GM19397 (cell line): Measurements from ENCODE around the gene METTL23.

Experiments used
- ATAC-seq: cut with Tn5 transposase; IDR thresholded peaks from one replicate; pipeline ENCODE4 v1.9.1; 2021; ENCODE audit warnings: mild to moderate bottlenecking, moderate library complexity; ENCODE audit not compliant: unreplicated experiment

The METTL23 gene

GRCh38 chr17:76755285-76755684 lies 28.6 kb downstream of the METTL23 start:
- no peak for ATAC-seq

GRCh38 chr17:76757256-76757655 lies 30.6 kb downstream of the METTL23 start:
- ATAC-seq: no peak

GRCh38 chr17:76758570-76758969 lies 31.9 kb downstream of the METTL23 start:
- no peak for ATAC-seq

DNA sequence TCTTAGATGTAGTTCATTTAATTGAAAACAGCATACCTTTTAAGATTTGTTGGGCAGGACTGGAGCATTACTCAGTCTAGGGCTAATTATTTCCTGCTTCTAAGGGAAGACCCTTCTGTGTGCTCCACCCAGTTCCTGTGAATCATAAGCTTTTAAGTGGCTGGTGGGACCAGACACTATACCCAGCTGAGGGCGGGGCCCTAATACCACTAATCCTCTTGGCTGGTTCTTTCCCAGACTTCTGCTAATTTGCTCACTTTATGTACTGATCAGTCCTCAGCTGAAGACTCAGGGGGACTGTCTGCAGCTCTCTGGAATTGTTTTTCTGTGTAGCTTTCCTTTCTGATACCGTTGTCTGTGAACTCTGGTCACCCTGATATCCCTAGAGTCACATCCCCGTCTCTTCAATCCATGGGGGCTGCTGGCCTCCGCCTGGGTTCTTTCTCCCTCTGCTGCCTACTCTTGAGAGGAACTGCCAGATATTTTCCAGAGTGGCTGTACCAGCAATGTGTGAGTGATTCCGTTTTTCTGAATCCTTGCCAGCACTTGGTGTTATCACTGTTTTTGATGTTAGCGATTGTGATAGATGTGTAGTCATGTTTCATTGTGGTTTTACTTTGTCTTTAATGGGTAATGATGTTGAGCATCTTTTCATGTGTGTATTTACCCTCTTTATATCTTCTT lies 46.3 kb downstream of the METTL23 start:
- no peak for ATAC-seq

GRCh38 chr17:76775021-76775600 lies 48.5 kb downstream of the METTL23 start:
- ATAC-seq: no peak

GRCh38 chr17:76781056-76781982 lies 54.7 kb downstream of the METTL23 start:
- ATAC-seq: no peak

GRCh38 chr17:76783146-76783545 lies 56.5 kb downstream of the METTL23 start:
- ATAC-seq: no peak
